Smooth muscle cell (in vitro differentiated cells): ENCODE measurements around the gene PLA1A. TPM values are rescaled to one million over a fixed set of nuclear protein-coding genes. Genes with fewer than 3 reads are reported as not detected.
"Not testable (repeated sequence)": the region's sequence is repeated elsewhere in the genome, so short reads cannot be mapped to it uniquely, and the experiment has no call there.

ENCODE experiments used
- DNase-seq: peaks from one replicate; lab custom pipeline; 2025; ENCODE audit not compliant: unreplicated experiment; lab: John Stamatoyannopoulos, UW
- H2AFZ ChIP-seq: fragments of 200-600 bp; sonication (generic); 2 replicates; pipeline ENCODE4 v1.6.0; 2016; ENCODE audit warnings: antibody characterized with exemption, low read depth, mild to moderate bottlenecking
- H3F3A ChIP-seq: fragments of 200-600 bp; sonication (generic); 2 replicates; pipeline ENCODE4 v1.6.0; 2017; ENCODE audit warnings: antibody characterized with exemption, low read depth
- H3K27ac ChIP-seq: fragments of 200-600 bp; sonication (generic); 2 replicates; pipeline ENCODE4 v1.5.1; 2016; ENCODE audit warnings: low read depth, mild to moderate bottlenecking
- H3K27me3 ChIP-seq: fragments of 200-600 bp; sonication (generic); 2 replicates; pipeline ENCODE4 v1.6.1; 2016; ENCODE audit warnings: low read depth, mild to moderate bottlenecking
- H3K36me3 ChIP-seq: fragments of 200-600 bp; sonication (generic); 2 replicates; pipeline ENCODE4 v1.5.1; 2016; ENCODE audit warnings: low read depth
- H3K4me1 ChIP-seq: fragments of 200-600 bp; sonication (generic); 2 replicates; pipeline ENCODE4 v1.5.1; 2016; ENCODE audit warnings: low read depth
- H3K4me2 ChIP-seq: fragments of 200-600 bp; sonication (generic); 2 replicates; pipeline ENCODE4 v1.6.0; 2016; ENCODE audit warnings: mild to moderate bottlenecking
- H3K4me3 ChIP-seq: fragments of 200-600 bp; sonication (generic); 2 replicates; pipeline ENCODE4 v1.5.1; 2016; ENCODE audit warnings: mild to moderate bottlenecking
- H3K79me2 ChIP-seq: fragments of 200-600 bp; sonication (generic); 2 replicates; pipeline ENCODE4 v1.6.0; 2016; ENCODE audit warnings: low read depth, mild to moderate bottlenecking
- H3K9ac ChIP-seq: fragments of 200-600 bp; sonication (generic); 2 replicates; pipeline ENCODE4 v1.6.0; 2016; ENCODE audit warnings: low read depth
- H3K9me3 ChIP-seq: fragments of 200-600 bp; sonication (generic); replicated peaks from 2 replicates; pipeline ENCODE4 v1.5.1; 2016; ENCODE audit warnings: low read depth
- H4K20me1 ChIP-seq: fragments of 200-600 bp; sonication (generic); 2 replicates; pipeline ENCODE4 v1.6.0; 2016; ENCODE audit warnings: low read depth
- WGBS: methylation state at CpG from one replicate; pipeline ENCODE4 v1.1.7; 2016; ENCODE audit warnings: low lambda C conversion rate; 5-methylcytosine and 5-hydroxymethylcytosine counted together
- polyA plus RNA-seq: library from polyadenylated mRNA; unstranded; fragments of >200 nt; fragmentation: Nextera tagmentation; extraction: Ambion mirVana; gene quantifications from 2 replicates; pipeline ENCODE4 v1.2.1, GENCODE V29; 2016
- total RNA-seq: library from RNA; depleted of rRNA; stranded (reverse); fragments of >200 nt; gene quantifications from 2 replicates; pipeline ENCODE4 v1.2.3, GENCODE V29; 2014
- TF ChIP-seq, protein P1 (sequence below): fragments of 200-600 bp; sonication (generic); IDR thresholded peaks from 2 replicates; pipeline ENCODE4 v1.5.1; 2017; ENCODE audit warnings: borderline replicate concordance, mild to moderate bottlenecking, antibody characterized with exemption; ENCODE audit not compliant: insufficient read depth, poor library complexity, severe bottlenecking

PLA1A gene
- total and polyA plus RNA-seq, 2 experiments from 2014 or later = not detected

DNA sequence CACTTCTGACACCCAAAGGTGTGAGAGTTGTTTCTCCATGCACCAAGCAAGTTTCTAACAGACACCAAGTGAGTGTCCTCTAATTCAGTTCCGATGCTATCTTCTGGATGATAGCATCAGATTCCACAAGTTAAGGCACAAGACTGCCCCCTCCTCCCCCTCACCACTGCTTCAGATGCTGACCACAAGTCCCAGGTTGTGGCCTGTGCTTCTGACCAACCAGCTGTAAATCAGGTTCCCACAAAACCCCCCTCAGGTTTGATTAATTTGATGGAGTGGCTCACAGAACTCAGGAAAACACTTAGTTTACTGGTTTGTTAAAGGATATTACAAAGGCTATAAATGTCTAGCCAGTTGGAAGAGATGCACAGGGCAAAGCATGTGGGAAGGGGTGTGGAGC lies 7.0 kb upstream of the PLA1A start:
- no peak for DNase-seq
- H3K4me3 ChIP-seq = no peak overlapping the region

GRCh38 chr3:119592861-119593260 lies 4.8 kb upstream of the PLA1A start:
- no peaks in the 10 kb centered on the region for H3K4me1 ChIP-seq
- H3K4me3 ChIP-seq = no peak overlapping the region
- no peak for DNase-seq
- no peak overlapping the region for H3K9ac ChIP-seq
- no peaks in the 10 kb centered on the region for H3K27me3 ChIP-seq
- no peaks in the 10 kb centered on the region for H3K36me3 ChIP-seq
- H2AFZ ChIP-seq = no peak overlapping the region
- no peaks in the 10 kb centered on the region for H3F3A ChIP-seq
- 90% methylated on average over 1 of the region's 1 CpG for WGBS
- no peak overlapping the region for H3K4me2 ChIP-seq
- no peaks in the 10 kb centered on the region for H3K9me3 ChIP-seq
- H3K79me2 ChIP-seq = no peaks in the 10 kb centered on the region
- no peaks in the 10 kb centered on the region for H4K20me1 ChIP-seq
- TF ChIP-seq, protein P1, sequence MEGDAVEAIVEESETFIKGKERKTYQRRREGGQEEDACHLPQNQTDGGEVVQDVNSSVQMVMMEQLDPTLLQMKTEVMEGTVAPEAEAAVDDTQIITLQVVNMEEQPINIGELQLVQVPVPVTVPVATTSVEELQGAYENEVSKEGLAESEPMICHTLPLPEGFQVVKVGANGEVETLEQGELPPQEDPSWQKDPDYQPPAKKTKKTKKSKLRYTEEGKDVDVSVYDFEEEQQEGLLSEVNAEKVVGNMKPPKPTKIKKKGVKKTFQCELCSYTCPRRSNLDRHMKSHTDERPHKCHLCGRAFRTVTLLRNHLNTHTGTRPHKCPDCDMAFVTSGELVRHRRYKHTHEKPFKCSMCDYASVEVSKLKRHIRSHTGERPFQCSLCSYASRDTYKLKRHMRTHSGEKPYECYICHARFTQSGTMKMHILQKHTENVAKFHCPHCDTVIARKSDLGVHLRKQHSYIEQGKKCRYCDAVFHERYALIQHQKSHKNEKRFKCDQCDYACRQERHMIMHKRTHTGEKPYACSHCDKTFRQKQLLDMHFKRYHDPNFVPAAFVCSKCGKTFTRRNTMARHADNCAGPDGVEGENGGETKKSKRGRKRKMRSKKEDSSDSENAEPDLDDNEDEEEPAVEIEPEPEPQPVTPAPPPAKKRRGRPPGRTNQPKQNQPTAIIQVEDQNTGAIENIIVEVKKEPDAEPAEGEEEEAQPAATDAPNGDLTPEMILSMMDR = no peak
- no peak overlapping the region for H3K27ac ChIP-seq

More for the DNA sequence above, 7.0 kb upstream of the PLA1A start:
- Histone ChIP-seq H3K4me1 (no peaks in the 10 kb centered on the region), H3K36me3 (no peaks in the 10 kb centered on the region), H3K4me2 (no peak overlapping the region), H3F3A (no peaks in the 10 kb centered on the region), H3K27ac (no peak overlapping the region), H3K27me3 (no peaks in the 10 kb centered on the region), H3K9me3 (no peaks in the 10 kb centered on the region), H3K79me2 (no peaks in the 10 kb centered on the region), H3K9ac (no peak overlapping the region), H2AFZ (no peak overlapping the region), H4K20me1 (no peaks in the 10 kb centered on the region)
- TF ChIP-seq, protein P1 = no peak
- 79% methylated on average over 1 of the region's 1 CpG for WGBS

- WGBS = 91% methylated on average over 5 of the region's 5 CpGs
- no peak overlapping the region for H3K9ac ChIP-seq
- no peaks in the 10 kb centered on the region for H3K4me1 ChIP-seq
- DNase-seq = no peak
- H4K20me1 ChIP-seq = no peaks in the 10 kb centered on the region
- H3K4me3 ChIP-seq = no peak overlapping the region
- TF ChIP-seq, protein P1 = no peak
- H2AFZ ChIP-seq = no peak overlapping the region
- H3F3A ChIP-seq = no peaks in the 10 kb centered on the region
- no peak overlapping the region for H3K27ac ChIP-seq
- no peaks in the 10 kb centered on the region for H3K79me2 ChIP-seq
- H3K27me3 ChIP-seq = no peaks in the 10 kb centered on the region
- H3K36me3 ChIP-seq = no peaks in the 10 kb centered on the region
- no peak overlapping the region for H3K4me2 ChIP-seq
- H3K9me3 ChIP-seq = no peaks in the 10 kb centered on the region
Observed at GRCh38 chr3:119594066-119594465, 3.6 kb upstream of the PLA1A start.

- not testable (repeated sequence) for H3K9ac ChIP-seq, H3K36me3 ChIP-seq, H3K4me2 ChIP-seq, H3K27me3 ChIP-seq, H3K9me3 ChIP-seq, H2AFZ ChIP-seq, H3K4me3 ChIP-seq, H4K20me1 ChIP-seq, H3K4me1 ChIP-seq, H3F3A ChIP-seq, H3K79me2 ChIP-seq, DNase-seq, H3K27ac ChIP-seq
- 69% methylated on average over 1 of the region's 1 CpG for WGBS
Observed at GRCh38 chr3:119594929-119595328, 2.8 kb upstream of the PLA1A start.
